G401 (cell line): Measurements from ENCODE around the gene NCKAP5. TPM values are rescaled to one million over a fixed set of nuclear protein-coding genes. Genes with fewer than 3 reads are reported as not detected.

Experiments
- DNase-seq: peaks from one replicate; pipeline ENCODE4 v3.0.0-alpha.2; 2015; ENCODE audit warnings: low spot score
- in situ Hi-C: cut with HindIII; loops from 2 replicates; pipeline ENCODE4 v1.10.0; 2016; ENCODE audit warnings: low sequenced_read_pairs, mixed read lengths
- total RNA-seq: library from RNA; depleted of rRNA; stranded (reverse); fragments of >200 nt; shearing (Covaris generic); gene quantifications from 2 replicates; pipeline ENCODE4 v1.2.3, GENCODE V29; 2014

Gene NCKAP5
- total RNA-seq, 1 experiment from 2014 or later = not detected

DNA sequence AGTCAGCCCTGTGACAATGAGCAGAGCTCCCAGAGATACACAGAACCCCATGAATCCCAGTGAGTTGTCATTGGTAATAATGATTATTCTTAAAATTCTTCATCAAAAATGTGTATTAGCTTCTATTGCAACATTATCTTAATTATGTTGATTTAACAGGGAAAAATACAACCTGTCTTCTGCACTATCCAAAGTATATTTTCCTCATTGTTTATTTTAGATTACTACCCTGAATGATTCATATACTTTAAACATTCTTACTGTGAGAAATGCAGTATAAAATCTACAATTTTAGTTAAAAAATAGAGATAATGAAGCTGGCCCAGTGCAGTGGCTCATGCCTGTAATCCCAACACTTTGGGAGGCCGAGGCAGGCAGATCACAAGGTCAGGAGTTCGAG is 773.0 kb downstream of the NCKAP5 start:
- no peak for DNase-seq
- in situ Hi-C loops = no loop called here

- in situ Hi-C loops = no loop called here
- DNase-seq = no peak
These were observed 774.7 kb downstream of the NCKAP5 start for GRCh38 chr2:132793532-132793931.

GRCh38 chr2:132790207-132790785 is 778.0 kb downstream of the NCKAP5 start:
- in situ Hi-C loops = no loop called here
- DNase-seq = no peak

- in situ Hi-C loops = no loop called here
- DNase-seq = no peak
These were observed 779.2 kb downstream of the NCKAP5 start for GRCh38 chr2:132789066-132789465.

- no peak for DNase-seq
- in situ Hi-C loops = no loop called here
These were observed 779.9 kb downstream of the NCKAP5 start for GRCh38 chr2:132788310-132788838.

- in situ Hi-C loops = no loop called here
- DNase-seq = no peak
These were observed 784.4 kb downstream of the NCKAP5 start for GRCh38 chr2:132783883-132784282.

DNA sequence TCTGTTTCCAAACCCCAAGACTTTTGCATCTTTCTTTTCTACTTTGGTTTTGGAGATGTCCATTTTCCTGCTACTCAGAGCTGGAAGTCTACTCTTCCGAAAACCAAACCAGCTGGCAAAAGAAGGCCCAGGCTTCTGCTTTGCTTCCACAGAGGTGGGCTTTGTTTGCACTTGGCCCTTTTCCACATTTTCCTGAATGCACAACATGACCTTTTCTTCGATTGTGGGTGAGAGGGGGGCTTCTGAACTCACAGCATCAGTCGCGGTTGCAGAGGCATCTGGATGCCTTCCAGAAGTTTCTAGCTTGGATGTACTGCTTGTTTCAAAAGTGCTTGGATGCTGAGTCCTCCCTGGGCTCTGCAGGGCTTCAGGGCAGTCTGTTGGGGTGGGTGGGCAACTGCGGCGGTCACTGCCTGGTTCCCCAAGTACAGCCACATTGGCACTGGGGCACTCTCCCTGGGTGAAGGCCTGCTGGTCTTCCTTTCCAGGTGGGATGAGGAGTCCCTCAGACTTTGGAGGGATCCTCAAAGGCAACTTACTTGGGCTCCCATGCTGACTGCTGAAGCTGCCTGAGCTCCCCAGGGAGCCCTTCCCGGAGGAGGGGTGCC is 786.0 kb downstream of the NCKAP5 start:
- in situ Hi-C loops = no loop called here
- no peak for DNase-seq

- DNase-seq = no peak
- in situ Hi-C loops = no loop called here
These were observed 787.6 kb downstream of the NCKAP5 start for GRCh38 chr2:132780651-132781050.

DNA sequence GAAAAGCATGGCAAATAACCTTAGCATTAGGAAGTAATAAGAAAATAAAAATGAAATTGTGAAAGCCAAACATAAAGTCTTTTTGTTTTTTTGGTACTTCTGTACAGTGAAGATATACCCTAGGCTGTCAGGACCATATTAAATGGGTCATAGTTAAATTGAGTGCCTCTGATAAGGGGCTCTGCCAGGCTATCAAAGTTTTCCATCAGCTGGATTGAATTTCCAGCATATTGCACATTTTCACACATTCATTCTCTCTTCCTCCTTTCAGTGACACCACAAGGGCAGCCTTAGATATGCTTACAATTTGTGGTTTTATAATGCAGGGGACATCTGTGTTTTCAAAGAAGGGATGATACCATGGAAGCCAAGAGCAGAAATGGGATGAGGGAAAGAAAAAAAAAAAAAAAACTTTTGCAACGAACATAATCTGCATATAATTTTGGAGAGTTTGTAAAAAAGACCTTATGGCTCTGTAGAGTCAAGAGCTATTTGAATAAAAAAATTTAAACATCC is 789.0 kb downstream of the NCKAP5 start:
- in situ Hi-C loops = no loop called here
- no peak for DNase-seq

DNA sequence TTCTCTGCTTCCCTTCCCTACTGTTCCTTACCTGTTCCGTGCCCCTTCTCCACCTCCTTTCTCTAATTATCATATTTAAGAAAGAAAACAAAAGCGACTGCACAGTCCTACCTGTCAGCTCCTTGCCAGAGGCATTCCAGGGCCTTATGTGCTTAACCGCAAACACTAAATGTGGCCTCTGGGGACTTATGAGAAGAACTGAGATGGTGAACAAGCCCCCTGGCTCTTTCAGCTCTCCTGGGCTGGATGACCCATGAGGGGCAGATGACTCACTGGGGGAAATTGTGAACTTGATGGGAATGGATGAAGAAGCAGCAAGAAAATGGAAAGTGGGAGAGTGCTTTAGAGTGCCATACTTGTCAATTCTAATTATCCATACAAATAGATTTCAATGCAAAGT is 792.0 kb downstream of the NCKAP5 start:
- DNase-seq = no peak
- in situ Hi-C loops = no loop called here

GRCh38 chr2:132774189-132774588 is 794.1 kb downstream of the NCKAP5 start:
- in situ Hi-C loops = no loop called here
- DNase-seq = no peak

- DNase-seq = no peak
- in situ Hi-C loops = no loop called here
These were observed 794.9 kb downstream of the NCKAP5 start for GRCh38 chr2:132773331-132773730.

DNA sequence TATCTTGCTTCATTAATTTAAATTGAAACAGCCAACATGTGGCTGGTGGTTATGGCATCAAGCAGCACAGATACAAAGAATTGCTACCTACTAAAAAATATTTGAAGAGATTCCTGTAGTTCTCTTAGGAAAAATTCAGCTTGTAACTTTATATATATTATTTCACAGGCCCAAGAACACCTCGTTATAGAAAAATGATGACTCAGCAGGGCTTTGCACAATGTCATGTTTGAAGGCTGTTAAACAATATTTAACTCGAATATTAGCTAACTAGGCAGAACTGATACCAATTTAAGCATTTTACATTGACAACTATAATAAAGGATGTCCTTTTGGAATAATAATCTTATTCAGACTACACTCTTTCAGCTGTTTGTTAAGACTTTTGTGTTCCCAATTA is 795.9 kb downstream of the NCKAP5 start:
- in situ Hi-C loops = no loop called here
- no peak for DNase-seq

GRCh38 chr2:132766573-132766972 is 801.7 kb downstream of the NCKAP5 start:
- in situ Hi-C loops = no loop called here
- no peak for DNase-seq

DNA sequence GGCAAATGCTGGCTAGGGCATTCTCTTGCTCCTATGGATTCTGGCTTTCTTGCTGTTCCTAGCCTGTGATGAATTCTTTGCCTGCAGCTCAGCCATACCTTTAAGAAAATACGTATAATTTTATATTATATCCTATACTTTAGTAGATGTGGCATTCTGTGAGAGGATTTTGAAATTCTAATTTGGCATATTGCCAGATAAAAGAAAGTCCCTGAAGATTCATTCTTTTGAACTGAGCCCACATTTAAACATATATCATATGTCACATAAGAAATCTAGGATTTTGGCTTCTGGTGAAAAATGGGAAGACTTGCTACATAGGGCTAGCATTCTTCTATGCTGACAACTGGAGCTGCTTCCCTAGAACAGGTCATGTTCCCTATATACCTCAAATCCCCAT is 806.8 kb downstream of the NCKAP5 start:
- in situ Hi-C loops = no loop called here
- DNase-seq = no peak

DNA sequence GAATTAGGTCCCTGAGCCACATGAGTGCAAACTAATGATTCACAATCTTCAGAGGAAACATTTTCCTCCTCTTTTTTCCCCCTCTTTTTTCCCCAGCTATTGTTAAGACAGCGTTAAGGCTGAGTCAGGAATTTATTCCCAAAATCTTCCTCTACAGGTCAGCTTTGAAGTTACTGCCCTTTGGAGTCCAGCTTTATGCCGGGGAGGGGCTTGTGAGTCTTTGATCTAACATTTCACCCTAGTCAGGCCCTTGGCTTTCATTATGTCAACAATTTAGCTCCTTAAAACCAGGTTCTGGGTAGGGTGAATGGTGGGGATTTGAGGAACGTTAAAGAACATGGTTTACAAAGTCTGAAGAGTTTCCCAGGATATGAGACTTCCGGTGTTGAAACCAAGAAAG is 807.3 kb downstream of the NCKAP5 start:
- in situ Hi-C loops = no loop called here
- DNase-seq = no peak

DNA sequence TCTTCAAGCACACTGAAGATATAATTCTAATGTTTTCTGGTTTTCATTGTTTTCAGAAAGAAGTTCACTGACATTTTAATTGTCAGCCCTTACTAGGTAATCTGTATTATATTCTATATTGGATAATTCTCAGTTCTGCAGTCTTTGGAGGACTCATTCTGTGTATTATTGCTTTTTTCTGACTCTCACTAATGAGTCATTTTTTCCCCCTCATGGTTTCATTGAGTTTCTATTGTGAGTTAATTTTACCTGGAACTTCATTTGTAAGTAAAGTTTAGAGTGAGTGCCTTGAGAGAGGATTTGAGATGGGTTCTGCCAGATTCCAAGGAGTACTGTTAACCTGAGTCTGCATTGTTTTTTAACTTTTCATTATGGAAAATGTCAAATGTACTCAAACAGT is 807.9 kb downstream of the NCKAP5 start:
- DNase-seq = no peak
- in situ Hi-C loops = no loop called here

DNA sequence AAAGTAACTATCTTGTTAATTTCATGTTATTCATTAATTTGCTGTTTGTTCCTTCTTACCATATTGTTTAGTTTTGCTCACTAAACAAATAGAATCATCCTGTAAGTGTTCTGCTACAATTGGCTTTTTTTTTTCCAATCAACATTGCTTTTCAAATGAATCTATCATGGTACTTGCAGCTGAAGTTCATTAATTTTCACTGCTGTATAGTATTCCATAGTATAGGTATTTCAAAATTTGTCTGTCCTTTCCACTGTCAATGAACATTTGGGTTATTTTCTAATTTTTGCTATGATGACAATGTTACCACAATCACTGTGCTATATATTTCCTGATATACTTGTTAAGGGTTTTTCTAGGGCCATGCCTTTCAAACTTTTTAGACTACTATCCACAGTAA is 809.3 kb downstream of the NCKAP5 start:
- no peak for DNase-seq
- in situ Hi-C loops = no loop called here

- in situ Hi-C loops = no loop called here
- DNase-seq = no peak
These were observed 810.6 kb downstream of the NCKAP5 start for GRCh38 chr2:132757676-132758075.

- in situ Hi-C loops = no loop called here
- no peak for DNase-seq
These were observed 811.2 kb downstream of the NCKAP5 start for GRCh38 chr2:132757002-132757589.
